Peyer's patch (tissue), 4 donors: ENCODE results near the gene DMD.

Experiments used
- POLR2A ChIP-seq, 2 donors: fragments of 450-650 bp; IDR thresholded peaks; one replicate each; pipeline ENCODE4 v1.5.1; 2017; ENCODE audit warnings: antibody characterized with exemption in 2 of 2, mild to moderate bottlenecking in 2 of 2, moderate library complexity in 2 of 2
- TF ChIP-seq, protein P1 (sequence below), 6 experiments: fragments of 450-650 bp in 4 of 6; fragments of 200-600 bp in 2 of 6; sonication (generic) in 1 of 6; IDR thresholded peaks; one replicate each; pipeline ENCODE4 v1.5.1; 2017 to 2019; ENCODE audit warnings: antibody characterized with exemption in 6 of 6, mild to moderate bottlenecking in 3 of 6, moderate library complexity in 1 of 6

DNA sequence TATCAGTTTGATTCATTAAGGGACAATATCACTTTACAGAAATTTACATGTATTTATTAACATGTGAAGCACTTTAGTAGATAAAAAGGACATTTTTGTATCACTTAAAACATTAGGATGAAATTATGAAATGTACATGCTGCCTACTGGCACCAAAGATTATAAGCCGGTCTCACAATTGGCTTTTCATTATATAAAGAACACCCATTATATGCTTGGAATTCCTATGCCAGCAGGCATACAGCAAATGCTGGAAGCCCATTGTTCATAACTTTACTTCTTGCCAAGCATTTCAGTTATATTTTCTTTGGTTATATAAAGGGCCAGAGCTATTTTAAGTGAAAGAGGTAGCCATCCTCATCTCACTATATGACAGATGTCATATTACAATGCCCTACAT, 145.9 kb downstream of the DMD start:
- TF ChIP-seq, protein P1, sequence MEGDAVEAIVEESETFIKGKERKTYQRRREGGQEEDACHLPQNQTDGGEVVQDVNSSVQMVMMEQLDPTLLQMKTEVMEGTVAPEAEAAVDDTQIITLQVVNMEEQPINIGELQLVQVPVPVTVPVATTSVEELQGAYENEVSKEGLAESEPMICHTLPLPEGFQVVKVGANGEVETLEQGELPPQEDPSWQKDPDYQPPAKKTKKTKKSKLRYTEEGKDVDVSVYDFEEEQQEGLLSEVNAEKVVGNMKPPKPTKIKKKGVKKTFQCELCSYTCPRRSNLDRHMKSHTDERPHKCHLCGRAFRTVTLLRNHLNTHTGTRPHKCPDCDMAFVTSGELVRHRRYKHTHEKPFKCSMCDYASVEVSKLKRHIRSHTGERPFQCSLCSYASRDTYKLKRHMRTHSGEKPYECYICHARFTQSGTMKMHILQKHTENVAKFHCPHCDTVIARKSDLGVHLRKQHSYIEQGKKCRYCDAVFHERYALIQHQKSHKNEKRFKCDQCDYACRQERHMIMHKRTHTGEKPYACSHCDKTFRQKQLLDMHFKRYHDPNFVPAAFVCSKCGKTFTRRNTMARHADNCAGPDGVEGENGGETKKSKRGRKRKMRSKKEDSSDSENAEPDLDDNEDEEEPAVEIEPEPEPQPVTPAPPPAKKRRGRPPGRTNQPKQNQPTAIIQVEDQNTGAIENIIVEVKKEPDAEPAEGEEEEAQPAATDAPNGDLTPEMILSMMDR (IDR thresholded peaks at IDR 0.05), result no peak
- no peak for TF ChIP-seq POLR2A (IDR thresholded peaks at IDR 0.05)
